ENCODE results near the gene HMGB1. TPM values are rescaled to one million over a fixed set of nuclear protein-coding genes. Genes with fewer than 3 reads are reported as not detected.

HMGB1 gene
- total and polyA plus RNA-seq, 2 donors (not counting 1 experiment from before 2014, with no cell fraction given): 79.2 to 529 TPM

DNA sequence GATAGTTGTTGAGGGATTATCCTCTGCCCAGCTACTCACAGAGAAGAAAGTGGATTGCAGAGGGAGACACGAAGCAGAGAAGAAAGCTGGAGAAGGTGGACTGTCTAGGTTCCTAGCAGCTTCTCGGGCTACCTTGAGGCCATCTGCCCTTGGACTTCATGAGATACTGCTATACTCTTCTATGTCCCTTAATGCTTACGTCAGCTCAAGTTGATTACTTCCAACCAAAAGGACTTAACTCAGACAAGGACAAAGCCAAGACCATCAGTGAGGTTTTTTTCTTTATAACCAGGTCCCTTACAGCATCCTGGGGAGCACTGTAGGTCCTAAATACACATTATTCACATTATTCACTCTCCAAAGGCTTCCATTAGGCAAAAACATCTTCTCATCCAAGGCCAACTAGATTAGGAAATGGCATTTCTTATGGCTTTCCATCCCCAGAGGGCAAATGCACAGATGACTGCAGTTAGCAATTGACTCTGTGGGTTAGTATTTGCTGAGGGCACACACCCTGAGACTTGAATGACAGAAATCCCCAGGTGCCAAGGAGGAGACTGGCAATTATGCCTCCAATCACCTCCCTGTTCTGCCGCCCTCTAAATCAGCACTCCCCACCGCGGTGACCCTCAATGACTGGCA, 47.5 kb downstream of the HMGB1 start:
- Histone ChIP-seq H3K27me3 (replicated peaks in 1 of 4; ENCODE audit: control extremely low read depth in 1 of 4, control insufficient read depth in 3 of 4, insufficient read depth in 4 of 4, low read length in 3 of 4) (no peaks in the 10 kb centered on the region), H3K36me3 (replicated peaks in 1 of 2; ENCODE audit: control extremely low read depth in 1 of 2, control insufficient read depth in 1 of 2, extremely low read depth in 1 of 2, insufficient read depth in 2 of 2, low read length in 1 of 2) (no peaks in the 10 kb centered on the region), H3K4me2 (replicated peaks; ENCODE audit: low read depth, low read length, poor library complexity, severe bottlenecking) (no peak overlapping the region), H3K79me2 (ENCODE audit: control insufficient read depth, insufficient read depth, low read length) (no peaks in the 10 kb centered on the region), H3K9me3 (ENCODE audit: control extremely low read depth in 1 of 3, control insufficient read depth in 2 of 3, insufficient read depth in 1 of 3, low read length in 2 of 3) (no peaks in the 10 kb centered on the region), H3K4me3 (ENCODE audit: control extremely low read depth in 1 of 5, extremely low read depth in 1 of 5, insufficient read depth in 1 of 5, low read depth in 2 of 5, low read length in 4 of 5) (no peak overlapping the region), H3K9ac (ENCODE audit: low read length) (no peak overlapping the region), H3K27ac (ENCODE audit: low read length in 2 of 2) (no peak overlapping the region), H4K20me1 (ENCODE audit: control insufficient read depth, insufficient read depth, low read length, poor library complexity, severe bottlenecking) (no peaks in the 10 kb centered on the region), H3K4me1 (ENCODE audit: control insufficient read depth in 2 of 2, insufficient read depth in 2 of 2, low read length in 2 of 2) (peaks cover 48 to 73% of the 10 kb centered on the region in 2 donors), H2AFZ (ENCODE audit: insufficient read depth, low read depth, low read length, poor library complexity, severe bottlenecking) (no peak overlapping the region)
- 95% methylated on average over 4 of the region's 6 CpGs for WGBS (ENCODE audit: insufficient coverage)
- Mint-ChIP-seq H3K9me3 (ENCODE audit: insufficient read depth) (no peaks in the 10 kb centered on the region), H3K27me3 (no peaks in the 10 kb centered on the region), H3K4me1 (peaks cover 75% of the 10 kb centered on the region), H3K27ac (peak overlapping the region; percentile 78), H3K4me3 (no peak overlapping the region)
- DNase-seq (no peak), ATAC-seq (ENCODE audit: low read depth) (no peak)
- TF ChIP-seq, protein P1, sequence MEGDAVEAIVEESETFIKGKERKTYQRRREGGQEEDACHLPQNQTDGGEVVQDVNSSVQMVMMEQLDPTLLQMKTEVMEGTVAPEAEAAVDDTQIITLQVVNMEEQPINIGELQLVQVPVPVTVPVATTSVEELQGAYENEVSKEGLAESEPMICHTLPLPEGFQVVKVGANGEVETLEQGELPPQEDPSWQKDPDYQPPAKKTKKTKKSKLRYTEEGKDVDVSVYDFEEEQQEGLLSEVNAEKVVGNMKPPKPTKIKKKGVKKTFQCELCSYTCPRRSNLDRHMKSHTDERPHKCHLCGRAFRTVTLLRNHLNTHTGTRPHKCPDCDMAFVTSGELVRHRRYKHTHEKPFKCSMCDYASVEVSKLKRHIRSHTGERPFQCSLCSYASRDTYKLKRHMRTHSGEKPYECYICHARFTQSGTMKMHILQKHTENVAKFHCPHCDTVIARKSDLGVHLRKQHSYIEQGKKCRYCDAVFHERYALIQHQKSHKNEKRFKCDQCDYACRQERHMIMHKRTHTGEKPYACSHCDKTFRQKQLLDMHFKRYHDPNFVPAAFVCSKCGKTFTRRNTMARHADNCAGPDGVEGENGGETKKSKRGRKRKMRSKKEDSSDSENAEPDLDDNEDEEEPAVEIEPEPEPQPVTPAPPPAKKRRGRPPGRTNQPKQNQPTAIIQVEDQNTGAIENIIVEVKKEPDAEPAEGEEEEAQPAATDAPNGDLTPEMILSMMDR (IDR thresholded peaks at IDR 0.05): no peak
- TF ChIP-seq EZH2 (IDR thresholded peaks at IDR 0.05; ENCODE audit: borderline replicate concordance, insufficient read depth, low read depth, low read length, poor library complexity, severe bottlenecking): no peak
- intact Hi-C loops (cut with micrococcal nuclease): no loop called here
- POLR2A ChIA-PET: interaction anchor here (1.4 to 2.5 kb wide), 3 partner anchors 22 to 28 kb away, joined by 3 to 7 read pairs (median 4); no protein-coding TSS in a partner anchor
- CTCF ChIA-PET: interaction anchor here (0.8 to 4.9 kb wide), 10 partner anchors 11 to 286 kb away, joined by 3 to 38 read pairs (median 4); no protein-coding TSS in a partner anchor

DNA sequence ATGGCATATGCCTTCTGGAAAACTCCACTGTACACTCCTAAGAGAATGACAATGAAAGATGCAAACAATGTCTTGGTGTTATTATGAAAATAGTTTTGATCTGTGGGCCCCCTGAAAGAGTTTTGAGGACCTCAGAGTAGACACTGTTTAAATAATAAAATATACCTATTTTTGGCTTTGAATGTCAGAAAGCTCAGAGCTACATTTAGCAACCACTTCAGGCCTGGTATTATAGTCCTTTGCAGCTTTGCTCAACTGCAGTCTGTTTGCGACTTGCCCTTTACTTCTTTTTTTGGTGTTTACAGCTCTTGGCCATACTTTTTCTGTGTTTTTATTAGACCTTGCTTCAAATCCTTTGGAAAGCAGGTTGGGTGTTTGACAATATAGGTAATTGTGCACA, 49.3 kb downstream of the HMGB1 start:
- Mint-ChIP-seq H3K4me3 (peak overlapping the region; percentile 41), H3K27me3 (no peaks in the 10 kb centered on the region), H3K4me1 (peaks cover 81% of the 10 kb centered on the region), H3K9me3 (ENCODE audit: insufficient read depth) (no peaks in the 10 kb centered on the region), H3K27ac (peak overlapping the region; percentile 27)
- peak overlapping the region; percentile 71 for H3K4me2 ChIP-seq (replicated peaks; ENCODE audit: low read depth, low read length, poor library complexity, severe bottlenecking)
- ATAC-seq (ENCODE audit: low read depth) (no peak), DNase-seq (no peak)
- no peaks in the 10 kb centered on the region for H3K27me3 ChIP-seq (replicated peaks in 1 of 4; ENCODE audit: control extremely low read depth in 1 of 4, control insufficient read depth in 3 of 4, insufficient read depth in 4 of 4, low read length in 3 of 4)
- no peak overlapping the region for H3K27ac ChIP-seq (ENCODE audit: low read length in 2 of 2)
- H3K9me3 ChIP-seq (ENCODE audit: control extremely low read depth in 1 of 3, control insufficient read depth in 2 of 3, insufficient read depth in 1 of 3, low read length in 2 of 3): no peaks in the 10 kb centered on the region
- H3K79me2 ChIP-seq (ENCODE audit: control insufficient read depth, insufficient read depth, low read length): no peaks in the 10 kb centered on the region
- H3K36me3 ChIP-seq (replicated peaks in 1 of 2; ENCODE audit: control extremely low read depth in 1 of 2, control insufficient read depth in 1 of 2, extremely low read depth in 1 of 2, insufficient read depth in 2 of 2, low read length in 1 of 2): no peaks in the 10 kb centered on the region
- CTCF ChIA-PET: interaction anchor here (1.1 to 4.9 kb wide), 7 partner anchors 10 to 284 kb away, joined by 3 to 38 read pairs (median 5); partner anchors contain the start of gene HMGB1
- no peak overlapping the region for H2AFZ ChIP-seq (ENCODE audit: insufficient read depth, low read depth, low read length, poor library complexity, severe bottlenecking)
- peaks cover 52 to 79% of the 10 kb centered on the region in 2 donors for H3K4me1 ChIP-seq (ENCODE audit: control insufficient read depth in 2 of 2, insufficient read depth in 2 of 2, low read length in 2 of 2)
- 33% methylated on average over 1 of the region's 1 CpG for WGBS (ENCODE audit: insufficient coverage)
- no peak overlapping the region for H3K4me3 ChIP-seq (ENCODE audit: control extremely low read depth in 1 of 5, extremely low read depth in 1 of 5, insufficient read depth in 1 of 5, low read depth in 2 of 5, low read length in 4 of 5)
- TF ChIP-seq, protein P1 (IDR thresholded peaks at IDR 0.05): no peak
- no peak for TF ChIP-seq EZH2 (IDR thresholded peaks at IDR 0.05; ENCODE audit: borderline replicate concordance, insufficient read depth, low read depth, low read length, poor library complexity, severe bottlenecking)
- POLR2A ChIA-PET: interaction anchor here (1.4 to 2.5 kb wide), 3 partner anchors 13 to 29 kb away, joined by 3 to 7 read pairs (median 4); no protein-coding TSS in a partner anchor
- no peak overlapping the region for H3K9ac ChIP-seq (ENCODE audit: low read length)
- no peaks in the 10 kb centered on the region for H4K20me1 ChIP-seq (ENCODE audit: control insufficient read depth, insufficient read depth, low read length, poor library complexity, severe bottlenecking)
- intact Hi-C loops (cut with micrococcal nuclease): no loop called here
